ENCODE measurements around the gene PILRA. TPM values are rescaled to one million over a fixed set of nuclear protein-coding genes. Genes with fewer than 3 reads are reported as not detected.
"Not testable (repeated sequence)": the region's sequence is repeated elsewhere in the genome, so short reads cannot be mapped to it uniquely, and the experiment has no call there.

Gene PILRA
- total RNA-seq, 1 experiment from 2014 or later, result not detected

DNA sequence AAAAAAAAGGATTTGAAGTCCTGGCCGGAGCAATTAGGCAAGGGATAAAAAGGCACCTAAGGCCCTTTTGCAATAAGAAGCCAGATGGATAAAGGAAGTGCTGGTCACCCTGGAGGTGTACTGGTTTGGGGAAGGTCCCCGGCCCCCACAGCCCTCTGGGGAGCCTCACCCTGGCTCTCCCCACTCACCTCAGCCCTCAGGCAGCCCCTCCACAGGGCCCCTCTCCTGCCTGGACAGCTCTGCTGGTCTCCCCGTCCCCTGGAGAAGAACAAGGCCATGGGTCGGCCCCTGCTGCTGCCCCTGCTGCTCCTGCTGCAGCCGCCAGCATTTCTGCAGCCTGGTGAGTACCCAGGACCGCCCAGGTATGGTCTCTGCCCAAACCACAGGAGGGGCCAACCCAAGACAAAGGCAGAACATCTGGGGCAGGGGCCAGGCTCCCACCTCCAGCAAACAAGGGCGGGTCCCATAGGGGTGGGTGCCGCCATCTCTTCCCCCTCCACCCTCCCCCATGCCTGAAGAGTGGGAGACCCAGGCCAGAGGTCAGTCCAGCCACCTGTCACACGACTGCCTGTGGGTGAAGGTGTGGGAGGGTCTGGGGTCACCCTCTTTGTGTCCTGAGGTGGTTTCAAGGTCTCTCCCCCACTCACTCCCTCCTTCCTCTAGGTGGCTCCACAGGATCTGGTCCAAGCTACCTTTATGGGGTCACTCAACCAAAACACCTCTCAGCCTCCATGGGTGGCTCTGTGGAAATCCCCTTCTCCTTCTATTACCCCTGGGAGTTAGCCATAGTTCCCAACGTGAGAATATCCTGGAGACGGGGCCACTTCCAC is 15.0 kb upstream of the PILRA start, which contains the start of gene PILRB:
PILRB (plus strand) TSS at position 91 of the 830 bp plus-strand sequence; CDS start at position 277, 186 bp downstream.
- no peak for DNase-seq (ENCODE audit: low read depth)

DNA sequence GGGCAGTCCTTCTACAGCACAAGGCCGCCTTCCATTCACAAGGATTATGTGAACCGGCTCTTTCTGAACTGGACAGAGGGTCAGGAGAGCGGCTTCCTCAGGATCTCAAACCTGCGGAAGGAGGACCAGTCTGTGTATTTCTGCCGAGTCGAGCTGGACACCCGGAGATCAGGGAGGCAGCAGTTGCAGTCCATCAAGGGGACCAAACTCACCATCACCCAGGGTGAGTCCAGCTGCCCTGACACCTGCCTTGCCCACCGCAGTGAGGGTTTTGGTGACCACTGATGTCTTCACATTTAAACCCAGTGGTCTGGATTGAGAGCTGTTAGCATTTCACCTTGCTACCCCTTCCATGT is 14.5 kb upstream of the PILRA start:
- DNase-seq (ENCODE audit: low read depth), result no peak

DNA sequence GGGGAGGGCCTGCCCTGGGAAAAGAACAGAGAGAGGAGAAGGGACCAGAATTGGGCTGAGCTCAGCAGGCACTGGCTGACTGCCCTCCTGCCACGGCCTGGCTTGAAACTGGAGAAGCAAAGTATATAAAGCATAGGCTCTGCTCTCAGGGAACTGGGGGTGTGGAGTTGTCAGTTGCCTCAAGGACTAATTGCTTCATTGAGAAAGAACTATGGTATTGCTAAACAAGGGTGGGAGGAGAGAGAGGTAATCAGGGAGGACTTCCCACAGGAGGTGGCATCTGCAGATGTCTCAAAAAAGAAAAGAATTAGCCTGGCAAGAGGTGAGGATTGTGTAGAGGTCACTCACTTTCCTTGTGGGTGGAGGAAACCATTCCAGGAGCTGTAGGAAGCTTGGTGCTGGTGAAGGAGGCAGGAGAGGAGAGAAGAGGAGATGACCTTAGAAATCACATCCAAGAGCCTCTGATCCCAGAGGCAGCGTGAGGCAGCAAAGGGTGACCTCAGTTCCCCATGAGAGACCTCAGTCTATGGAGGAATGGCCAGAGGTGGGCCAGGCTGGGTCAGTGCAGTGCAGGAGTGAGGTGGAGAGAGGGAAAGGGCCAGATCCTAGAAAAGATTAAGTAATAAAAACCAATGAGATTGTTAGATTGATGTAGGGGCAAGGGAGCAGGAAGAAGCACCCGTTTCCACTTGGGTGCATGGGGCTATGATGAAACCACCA is 13.0 kb upstream of the PILRA start:
- no peak for DNase-seq (ENCODE audit: low read depth)

DNA sequence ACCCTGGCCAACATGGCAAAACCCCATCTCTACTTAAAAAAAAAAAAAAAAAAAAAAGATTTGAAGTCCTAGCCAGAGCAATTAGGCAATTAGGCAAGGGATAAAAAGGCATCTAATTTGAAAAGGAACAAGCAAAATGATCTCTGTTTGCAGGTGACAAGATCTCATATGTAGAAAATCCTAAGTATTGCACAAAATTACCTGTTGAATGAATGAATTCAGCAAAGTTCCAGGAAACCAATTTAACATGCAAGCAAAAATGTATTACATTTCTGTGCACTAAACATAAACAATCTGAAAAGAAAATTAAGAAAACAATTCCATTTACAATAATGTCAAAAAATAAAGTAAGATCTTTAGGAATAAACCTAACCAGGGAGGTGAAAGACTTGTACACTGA is 10.2 kb upstream of the PILRA start:
- DNase-seq (ENCODE audit: low read depth), result no peak

DNA sequence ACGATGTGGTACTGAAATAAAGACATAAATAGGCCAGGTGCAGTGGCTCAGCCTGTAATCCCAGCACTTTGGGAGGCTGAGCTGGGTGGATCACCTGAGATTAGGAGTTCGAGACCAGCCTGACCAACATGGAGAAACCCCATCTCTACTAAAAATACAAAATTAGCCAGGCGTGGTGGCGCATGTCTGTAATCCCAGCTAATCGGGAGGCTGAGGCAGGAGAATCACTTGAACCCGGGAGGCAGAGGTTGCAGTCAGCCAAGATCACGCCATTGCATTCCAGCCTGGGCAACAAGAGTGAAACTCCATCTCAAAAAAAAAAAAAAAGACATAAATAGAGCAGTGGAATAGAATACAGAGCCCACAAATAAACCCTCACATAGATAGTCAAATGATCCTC is 9.5 kb upstream of the PILRA start:
- not testable (repeated sequence) for DNase-seq (ENCODE audit: low read depth)

DNA sequence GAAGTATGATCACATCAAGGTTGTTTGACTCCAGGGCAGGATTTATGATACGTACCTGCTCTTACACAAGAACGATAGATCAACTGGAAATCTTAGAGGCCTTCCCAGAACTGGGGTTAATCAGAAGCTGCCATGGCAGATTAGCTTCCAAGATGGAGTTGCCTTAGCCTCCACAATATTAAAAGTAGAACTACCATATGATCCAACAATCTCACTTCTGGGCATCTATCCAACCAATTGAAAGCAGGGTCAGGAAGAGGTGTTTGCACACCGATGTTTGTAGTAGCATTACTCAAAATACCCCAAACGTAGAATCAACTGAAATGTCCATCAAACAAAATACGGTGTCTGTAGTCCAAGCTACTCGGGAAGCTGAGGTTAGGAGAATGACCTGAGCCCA is 8.8 kb upstream of the PILRA start:
- DNase-seq (ENCODE audit: low read depth), result no peak

DNA sequence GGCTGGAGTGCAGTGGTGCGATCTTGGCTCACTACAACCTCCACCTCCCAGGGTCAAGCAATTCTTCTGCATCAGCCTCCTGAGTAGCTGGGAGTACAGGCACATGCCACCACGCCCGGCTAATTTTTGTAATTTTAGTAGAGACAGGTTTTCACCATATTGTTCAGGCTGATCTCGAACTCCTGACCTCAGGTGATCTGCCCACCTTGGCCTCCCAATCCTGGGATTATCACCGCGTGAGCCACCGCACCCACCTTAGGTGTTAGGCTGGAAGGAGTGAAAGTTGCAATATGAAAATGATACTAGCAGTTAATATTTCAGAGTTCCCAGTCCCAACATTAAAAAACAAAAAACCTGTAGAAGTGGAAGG is 7.3 kb upstream of the PILRA start:
- not testable (repeated sequence) for DNase-seq (ENCODE audit: low read depth)

DNA sequence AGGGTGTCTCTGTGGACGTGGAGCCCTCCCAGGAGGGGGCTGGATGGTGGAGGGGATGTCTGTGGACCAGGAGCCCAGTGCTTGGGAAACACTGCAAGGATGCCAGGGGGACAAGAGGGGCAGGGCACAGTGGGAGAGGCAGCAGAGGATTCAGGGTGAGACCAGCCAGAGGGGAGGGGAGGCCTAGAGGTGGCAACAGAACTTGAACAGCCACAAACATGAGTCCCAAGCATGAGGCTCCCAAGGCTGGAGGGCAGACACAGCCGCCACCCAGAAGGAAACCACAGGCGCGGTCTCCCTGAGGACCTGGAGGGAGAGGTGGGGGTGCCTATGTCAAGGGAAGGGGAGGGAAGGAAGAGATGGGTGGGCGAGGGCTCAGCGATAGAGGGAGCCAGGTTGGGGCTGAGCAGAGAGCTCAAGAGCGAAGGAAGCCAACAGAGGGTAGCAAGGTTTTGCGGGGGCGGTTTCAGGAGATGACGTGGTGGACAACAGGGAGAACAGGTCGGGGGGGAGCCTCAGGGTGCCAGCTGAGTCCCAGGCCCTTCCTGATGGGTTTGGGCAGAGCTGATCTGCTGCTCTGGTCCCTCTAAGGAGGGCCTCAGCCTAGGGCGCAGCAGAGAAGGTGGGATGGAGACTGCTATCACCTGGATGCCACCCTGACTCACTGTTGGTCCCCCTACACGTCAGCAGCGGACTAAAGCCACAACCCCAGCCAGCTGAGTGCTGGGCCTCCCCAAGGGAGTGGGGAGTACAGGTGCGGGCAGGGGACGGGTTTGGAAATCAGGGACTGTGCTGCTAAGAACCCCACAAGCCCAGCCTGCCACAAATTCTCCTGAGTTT is 6.7 kb upstream of the PILRA start:
- no peak for DNase-seq (ENCODE audit: low read depth)

DNA sequence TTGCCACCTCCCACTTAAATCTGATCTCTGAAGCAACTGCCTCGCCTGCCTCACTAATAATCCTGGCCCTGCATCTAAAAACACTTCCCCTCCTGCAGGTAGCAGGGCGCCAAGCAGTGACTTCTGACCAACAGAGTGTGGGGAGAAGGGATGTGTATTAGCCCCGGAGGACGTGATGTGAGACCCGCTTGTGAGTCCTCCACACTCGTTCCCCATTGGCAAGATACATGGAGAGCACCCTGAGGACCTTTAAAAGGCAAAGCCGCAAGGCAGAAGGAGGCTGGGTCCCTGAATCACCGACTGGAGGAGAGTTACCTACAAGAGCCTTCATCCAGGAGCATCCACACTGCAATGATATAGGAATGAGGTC is 6.1 kb upstream of the PILRA start:
- DNase-seq (ENCODE audit: low read depth), result no peak

DNA sequence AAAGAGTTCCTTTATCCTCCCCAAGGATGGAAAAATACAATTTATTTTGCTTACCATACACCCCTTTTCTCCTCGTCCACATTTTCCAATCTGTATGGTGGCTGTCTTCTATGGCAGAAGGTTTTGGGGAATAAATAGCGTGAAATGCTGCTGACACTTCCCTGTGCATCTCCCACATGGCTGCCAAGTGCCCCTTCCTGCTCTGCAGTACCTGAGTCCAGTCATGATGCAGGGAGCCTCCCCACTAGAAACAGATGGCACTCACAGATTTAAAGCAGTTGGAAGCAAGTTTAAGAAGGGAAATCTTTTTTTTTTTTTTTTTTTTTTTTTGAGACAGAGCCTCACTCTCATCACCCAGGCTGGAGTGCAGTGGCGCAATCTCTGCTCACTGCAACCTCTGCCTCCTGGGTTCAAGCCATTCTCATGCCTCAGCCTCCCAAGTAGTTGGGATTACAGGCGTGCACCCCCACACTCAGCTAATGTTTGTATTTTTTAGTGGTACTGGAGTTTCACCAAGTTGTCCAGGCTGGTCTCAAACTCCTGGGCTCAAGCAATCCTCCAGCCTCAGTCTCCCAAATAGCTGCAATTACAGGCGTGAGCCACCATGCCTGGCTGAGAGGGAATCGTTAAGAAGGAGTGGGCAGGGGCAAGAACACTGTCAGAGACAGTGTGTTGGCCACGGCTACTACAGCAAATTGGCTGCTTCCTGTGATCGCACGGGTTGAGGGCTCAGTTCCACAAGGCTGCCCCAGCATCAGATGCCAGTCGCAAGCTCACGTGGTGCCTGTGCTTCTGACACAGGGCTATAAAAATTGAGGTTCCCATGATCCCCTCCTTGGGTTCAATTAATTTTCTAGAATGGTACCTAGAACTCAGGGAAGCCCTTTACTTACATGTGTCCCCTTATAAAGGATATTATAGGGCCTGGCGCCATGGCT is 5.3 kb upstream of the PILRA start:
- DNase-seq (ENCODE audit: low read depth), result no peak

DNA sequence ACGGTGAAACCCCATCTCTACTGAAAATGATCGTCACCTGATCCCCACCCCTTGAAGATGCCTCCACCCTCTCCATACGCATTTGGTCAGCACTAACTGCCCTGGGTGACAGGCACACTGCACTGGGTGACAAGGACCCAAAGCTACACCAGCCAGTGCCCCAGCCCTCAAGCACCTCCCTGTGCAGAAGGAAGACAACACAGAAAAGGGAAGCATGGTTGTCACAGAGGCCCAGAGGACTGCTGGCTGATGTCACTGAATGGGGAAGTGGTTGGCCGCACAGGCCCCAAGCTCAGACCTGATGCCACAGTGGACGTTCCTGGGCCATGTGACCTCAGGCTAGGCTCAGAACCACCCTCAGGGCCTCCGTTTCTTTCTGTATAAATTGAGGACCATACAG is 4.2 kb upstream of the PILRA start:
- DNase-seq (ENCODE audit: low read depth), result no peak

DNA sequence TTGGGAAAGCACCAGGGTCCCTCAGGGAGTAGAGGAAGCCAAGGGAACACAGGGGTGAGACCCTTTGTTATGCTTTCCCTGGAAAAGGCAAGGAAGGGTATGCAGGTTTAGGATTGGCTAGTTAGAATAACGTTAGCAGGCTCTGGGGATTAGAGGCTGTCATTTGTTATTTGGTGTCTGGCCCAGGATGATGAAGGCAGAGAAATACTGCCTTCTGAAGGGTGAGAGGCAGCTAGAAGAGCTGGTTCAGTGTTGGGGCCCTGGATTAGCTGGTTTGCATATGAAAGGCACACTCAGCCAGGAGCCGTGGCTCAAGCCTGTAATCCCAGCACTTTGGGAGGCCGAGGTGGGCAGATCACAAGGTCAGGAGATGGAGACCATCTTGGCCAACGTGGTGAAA is 3.0 kb upstream of the PILRA start:
- DNase-seq (ENCODE audit: low read depth), result no peak

DNA sequence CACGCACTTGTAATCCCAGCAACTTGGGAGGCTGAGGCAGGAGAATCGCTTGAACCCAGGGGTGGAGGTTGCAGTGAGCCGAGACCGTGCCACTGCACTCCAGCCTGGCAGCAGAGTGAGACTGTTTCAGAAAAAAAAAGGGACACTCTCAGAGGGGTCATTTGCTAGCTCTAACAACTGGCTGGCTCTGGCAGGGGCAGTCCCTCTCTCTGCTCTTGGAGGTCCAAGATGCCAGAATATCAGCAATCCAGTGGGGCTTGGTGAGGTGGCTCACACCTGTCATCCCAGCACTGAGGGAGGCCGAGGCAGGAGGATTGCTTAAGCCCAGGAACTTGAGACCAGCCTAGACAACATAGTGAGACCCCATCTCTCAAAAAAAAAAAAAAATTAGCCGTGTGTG is 2.5 kb upstream of the PILRA start:
- no peak for DNase-seq (ENCODE audit: low read depth)

DNA sequence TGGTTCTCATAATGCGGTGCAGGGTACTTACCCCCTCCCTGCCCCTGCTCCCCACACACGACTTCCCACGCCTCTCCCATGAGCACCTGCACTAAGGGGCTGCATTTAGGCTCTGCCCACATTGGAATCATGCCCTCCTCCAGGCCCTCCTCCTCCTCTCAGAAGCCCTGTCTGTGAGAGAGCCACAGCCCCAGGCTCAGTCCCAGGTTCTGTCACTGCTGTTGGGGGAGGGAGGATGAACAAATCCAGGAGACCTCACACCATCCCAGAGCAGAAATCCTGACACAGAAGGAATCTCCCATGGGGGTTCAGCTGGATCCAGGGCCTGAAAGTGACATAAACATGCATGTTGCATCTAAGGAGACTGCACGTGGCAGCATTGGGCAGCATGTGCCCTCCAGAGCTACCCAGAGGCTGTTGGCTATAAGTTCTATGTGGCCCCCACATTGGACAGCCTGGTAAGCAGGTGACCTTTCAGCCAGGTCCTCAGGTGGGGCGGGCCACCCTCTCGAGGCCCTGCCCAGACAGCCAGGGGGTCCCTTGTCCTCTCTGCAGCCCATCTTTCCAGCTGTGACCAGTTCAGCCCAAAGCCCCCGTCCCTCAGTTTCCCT is 1.6 kb upstream of the PILRA start:
- no peak for DNase-seq (ENCODE audit: low read depth)

DNA sequence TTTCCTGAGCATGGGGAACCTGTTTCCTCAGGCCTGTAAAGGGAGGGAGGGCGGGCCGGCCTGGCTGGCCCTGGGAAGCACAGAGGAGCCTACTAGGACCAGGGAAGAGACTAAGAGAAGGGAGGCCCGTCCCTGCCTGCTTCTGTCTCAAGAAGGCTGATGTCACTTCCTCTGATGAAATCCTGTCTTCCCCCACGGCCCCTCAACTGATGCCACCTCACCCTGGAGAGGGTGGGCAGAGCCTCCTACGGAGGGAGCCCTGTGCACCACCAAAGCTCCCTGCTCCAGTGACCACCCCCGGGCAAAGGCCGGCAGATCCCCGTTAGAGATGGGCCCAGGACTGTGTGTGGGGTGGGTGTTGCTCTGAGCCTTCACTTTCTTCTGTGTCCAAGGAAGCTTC is 1.0 kb upstream of the PILRA start:
- DNase-seq (ENCODE audit: low read depth), result no peak

DNA sequence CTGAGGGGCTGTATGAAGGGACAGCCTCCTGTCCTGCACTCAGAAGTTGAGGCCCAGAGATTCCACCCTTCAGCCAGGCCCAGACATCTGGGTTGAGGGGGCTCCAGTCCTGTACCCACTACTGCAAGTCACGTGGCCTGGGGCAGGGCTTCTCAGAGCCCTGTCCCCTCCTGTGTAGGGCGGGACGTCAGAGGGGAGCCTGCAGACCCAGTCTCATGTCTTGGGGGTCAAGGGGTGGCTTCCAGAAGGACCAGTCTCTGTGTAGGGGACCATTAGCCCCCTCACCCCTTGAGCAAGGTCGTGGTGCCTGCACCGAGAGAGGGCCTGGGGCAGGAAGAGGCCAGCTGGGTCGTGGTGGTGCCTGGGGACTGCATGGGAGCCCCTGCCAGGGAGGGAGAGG is 593 bp upstream of the PILRA start:
- no peak for DNase-seq (ENCODE audit: low read depth)

DNA sequence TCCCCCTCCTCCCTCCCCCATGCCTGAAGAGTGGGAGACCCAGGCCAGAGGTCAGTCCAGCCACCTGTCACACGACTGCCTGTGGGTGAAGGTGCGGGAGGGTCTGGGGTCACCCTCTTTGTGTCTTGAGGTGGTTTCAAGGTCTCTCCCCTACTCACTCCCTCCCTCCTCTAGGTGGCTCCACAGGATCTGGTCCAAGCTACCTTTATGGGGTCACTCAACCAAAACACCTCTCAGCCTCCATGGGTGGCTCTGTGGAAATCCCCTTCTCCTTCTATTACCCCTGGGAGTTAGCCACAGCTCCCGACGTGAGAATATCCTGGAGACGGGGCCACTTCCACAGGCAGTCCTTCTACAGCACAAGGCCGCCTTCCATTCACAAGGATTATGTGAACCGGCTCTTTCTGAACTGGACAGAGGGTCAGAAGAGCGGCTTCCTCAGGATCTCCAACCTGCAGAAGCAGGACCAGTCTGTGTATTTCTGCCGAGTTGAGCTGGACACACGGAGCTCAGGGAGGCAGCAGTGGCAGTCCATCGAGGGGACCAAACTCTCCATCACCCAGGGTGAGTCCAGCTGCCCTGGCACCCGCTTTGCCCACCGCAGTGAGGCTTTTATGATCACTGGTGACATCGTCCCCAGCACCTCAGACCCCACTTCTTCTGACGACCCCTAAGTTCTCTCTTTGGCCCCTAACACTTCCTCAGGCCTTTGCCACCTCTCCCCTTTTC is 747 bp downstream of the PILRA start:
- not testable (repeated sequence) for DNase-seq (ENCODE audit: low read depth)

DNA sequence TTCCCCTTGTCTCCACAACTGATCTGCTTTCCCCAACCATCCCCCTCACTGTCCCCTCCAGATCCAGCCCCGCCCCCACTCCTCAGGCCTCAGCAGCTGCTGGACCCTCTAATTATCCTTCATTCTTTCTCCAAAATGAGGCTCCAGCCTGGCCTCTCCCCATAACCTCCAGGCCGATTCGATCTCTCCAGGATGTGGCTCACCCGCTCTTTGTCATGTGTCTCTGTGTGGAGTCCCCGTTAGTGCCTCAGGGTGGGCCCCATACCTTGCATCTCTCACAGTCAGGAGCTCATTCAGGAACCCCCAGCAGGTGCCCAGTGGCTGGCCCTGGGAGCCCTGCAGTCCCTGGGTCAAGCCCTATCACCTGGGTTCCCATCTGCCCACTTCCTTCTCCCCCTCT is 1.3 kb downstream of the PILRA start:
- no peak for DNase-seq (ENCODE audit: low read depth)

DNA sequence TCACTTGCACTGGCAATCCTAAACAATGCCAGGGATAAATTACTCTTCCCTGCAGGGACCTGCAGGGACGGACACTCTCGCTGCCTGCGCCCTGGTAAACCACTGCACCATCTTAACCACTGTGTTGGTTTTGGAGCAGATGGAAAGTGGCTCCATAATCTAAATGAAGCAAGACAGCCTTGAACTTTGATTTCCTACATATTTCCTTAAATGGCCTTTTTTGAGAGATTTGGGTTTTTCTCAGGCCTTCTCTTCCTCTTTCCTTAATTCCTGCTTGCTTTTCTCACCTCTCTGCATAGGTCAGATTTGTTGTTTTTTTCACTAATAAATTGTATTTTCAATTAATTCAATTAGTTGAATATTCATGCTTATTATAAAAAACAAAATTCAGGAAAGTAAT is 2.8 kb downstream of the PILRA start:
- no peak for DNase-seq (ENCODE audit: low read depth)

DNA sequence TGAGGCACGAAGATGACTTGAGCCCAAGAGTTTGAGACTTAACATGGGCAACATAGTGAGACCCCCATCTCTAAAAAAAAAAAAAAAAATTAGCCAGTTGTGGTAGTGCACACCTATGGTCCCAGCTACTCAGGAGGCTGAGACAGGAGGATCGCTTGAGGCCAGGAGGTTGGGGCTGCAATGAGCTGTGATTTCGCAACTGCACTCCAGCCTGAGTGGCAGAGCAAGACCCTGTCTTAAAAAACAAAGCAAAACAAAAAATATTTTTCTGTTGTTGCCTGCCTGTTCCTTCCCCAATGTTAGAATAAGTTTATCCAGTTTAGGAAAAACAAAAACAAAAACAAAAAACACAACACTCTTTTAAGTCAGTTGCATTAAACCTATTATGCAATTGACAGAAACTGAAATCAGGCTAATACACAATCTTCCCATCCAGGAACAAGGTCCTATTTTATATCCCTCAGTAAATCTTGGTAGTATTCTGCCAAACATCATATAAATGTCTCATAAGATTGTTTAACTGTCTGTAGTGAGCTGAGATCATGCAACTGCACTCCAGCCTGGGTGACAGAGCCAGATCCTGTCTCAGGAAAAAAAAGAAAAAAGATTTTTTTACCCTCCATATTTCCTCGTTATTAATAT is 4.9 kb downstream of the PILRA start:
- DNase-seq (ENCODE audit: low read depth), result no peak
